ENCODE data around the gene LRIG1.
A peak's percentile ranks its signal among the peaks of the same experiment; 100 is the strongest.

Gene LRIG1

GRCh38 chr3:66439666-66440344 lies 61.0 kb downstream of the LRIG1 start:
- TF ChIP-seq SPI1 (IDR thresholded peaks at IDR 0.05; ENCODE audit: borderline replicate concordance, low read depth), result no peak
- Histone ChIP-seq H3K4me3 (replicated peaks; ENCODE audit: insufficient read depth, low read length) (no peak overlapping the region), H3K27ac (replicated peaks) (no peak overlapping the region), H3K27me3 (ENCODE audit: insufficient read depth, poor library complexity, severe bottlenecking) (no peaks in the 10 kb centered on the region)
- peak in 1 of 2 experiments; percentile 8 for DNase-seq (ENCODE audit: low read depth in 1 of 2, low spot score in 1 of 2)

GRCh38 chr3:66438046-66438445 lies 62.8 kb downstream of the LRIG1 start:
- Histone ChIP-seq H3K27ac (replicated peaks) (no peak overlapping the region), H3K4me3 (replicated peaks; ENCODE audit: insufficient read depth, low read length) (no peak overlapping the region), H3K27me3 (ENCODE audit: insufficient read depth, poor library complexity, severe bottlenecking) (no peaks in the 10 kb centered on the region)
- DNase-seq (ENCODE audit: low read depth in 1 of 2, low spot score in 1 of 2), result no peak
- TF ChIP-seq SPI1 (IDR thresholded peaks at IDR 0.05; ENCODE audit: borderline replicate concordance, low read depth) (no peak), POLR2AphosphoS5 (IDR thresholded peaks at IDR 0.05; ENCODE audit: low read depth) (no peak), GABPA (IDR thresholded peaks at IDR 0.05; ENCODE audit: low read depth) (no peak), CTCF (IDR thresholded peaks at IDR 0.05; ENCODE audit: insufficient read depth, low read length) (no peak)
- TF ChIP-seq, protein P1, sequence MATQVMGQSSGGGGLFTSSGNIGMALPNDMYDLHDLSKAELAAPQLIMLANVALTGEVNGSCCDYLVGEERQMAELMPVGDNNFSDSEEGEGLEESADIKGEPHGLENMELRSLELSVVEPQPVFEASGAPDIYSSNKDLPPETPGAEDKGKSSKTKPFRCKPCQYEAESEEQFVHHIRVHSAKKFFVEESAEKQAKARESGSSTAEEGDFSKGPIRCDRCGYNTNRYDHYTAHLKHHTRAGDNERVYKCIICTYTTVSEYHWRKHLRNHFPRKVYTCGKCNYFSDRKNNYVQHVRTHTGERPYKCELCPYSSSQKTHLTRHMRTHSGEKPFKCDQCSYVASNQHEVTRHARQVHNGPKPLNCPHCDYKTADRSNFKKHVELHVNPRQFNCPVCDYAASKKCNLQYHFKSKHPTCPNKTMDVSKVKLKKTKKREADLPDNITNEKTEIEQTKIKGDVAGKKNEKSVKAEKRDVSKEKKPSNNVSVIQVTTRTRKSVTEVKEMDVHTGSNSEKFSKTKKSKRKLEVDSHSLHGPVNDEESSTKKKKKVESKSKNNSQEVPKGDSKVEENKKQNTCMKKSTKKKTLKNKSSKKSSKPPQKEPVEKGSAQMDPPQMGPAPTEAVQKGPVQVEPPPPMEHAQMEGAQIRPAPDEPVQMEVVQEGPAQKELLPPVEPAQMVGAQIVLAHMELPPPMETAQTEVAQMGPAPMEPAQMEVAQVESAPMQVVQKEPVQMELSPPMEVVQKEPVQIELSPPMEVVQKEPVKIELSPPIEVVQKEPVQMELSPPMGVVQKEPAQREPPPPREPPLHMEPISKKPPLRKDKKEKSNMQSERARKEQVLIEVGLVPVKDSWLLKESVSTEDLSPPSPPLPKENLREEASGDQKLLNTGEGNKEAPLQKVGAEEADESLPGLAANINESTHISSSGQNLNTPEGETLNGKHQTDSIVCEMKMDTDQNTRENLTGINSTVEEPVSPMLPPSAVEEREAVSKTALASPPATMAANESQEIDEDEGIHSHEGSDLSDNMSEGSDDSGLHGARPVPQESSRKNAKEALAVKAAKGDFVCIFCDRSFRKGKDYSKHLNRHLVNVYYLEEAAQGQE (IDR thresholded peaks at IDR 0.05; ENCODE audit: insufficient replicate concordance, low read depth), result no peak

- no peak overlapping the region for H3K4me3 ChIP-seq (replicated peaks; ENCODE audit: insufficient read depth, low read length)
- H3K27ac ChIP-seq (replicated peaks), result no peak overlapping the region
- no peaks in the 10 kb centered on the region for H3K27me3 ChIP-seq (ENCODE audit: insufficient read depth, poor library complexity, severe bottlenecking)
- DNase-seq (ENCODE audit: low read depth in 1 of 2, low spot score in 1 of 2), result no peak
- TF ChIP-seq, protein P1 (IDR thresholded peaks at IDR 0.05; ENCODE audit: insufficient replicate concordance, low read depth), result no peak
- no peak for TF ChIP-seq SPI1 (IDR thresholded peaks at IDR 0.05; ENCODE audit: borderline replicate concordance, low read depth)
- TF ChIP-seq POLR2AphosphoS5 (IDR thresholded peaks at IDR 0.05; ENCODE audit: low read depth), result no peak
- TF ChIP-seq CTCF (IDR thresholded peaks at IDR 0.05; ENCODE audit: insufficient read depth, low read length), result no peak
- TF ChIP-seq GABPA (IDR thresholded peaks at IDR 0.05; ENCODE audit: low read depth), result no peak
Measured at GRCh38 chr3:66437341-66437929, 63.4 kb downstream of the LRIG1 start.

- no peak for DNase-seq (ENCODE audit: low read depth in 1 of 2, low spot score in 1 of 2)
- Histone ChIP-seq H3K27me3 (ENCODE audit: insufficient read depth, poor library complexity, severe bottlenecking) (no peaks in the 10 kb centered on the region), H3K4me3 (replicated peaks; ENCODE audit: insufficient read depth, low read length) (no peak overlapping the region), H3K27ac (replicated peaks) (no peak overlapping the region)
- TF ChIP-seq SPI1 (IDR thresholded peaks at IDR 0.05; ENCODE audit: borderline replicate concordance, low read depth) (no peak), GABPA (IDR thresholded peaks at IDR 0.05; ENCODE audit: low read depth) (no peak), POLR2AphosphoS5 (IDR thresholded peaks at IDR 0.05; ENCODE audit: low read depth) (no peak), CTCF (IDR thresholded peaks at IDR 0.05; ENCODE audit: insufficient read depth, low read length) (no peak)
- TF ChIP-seq, protein P1 (IDR thresholded peaks at IDR 0.05; ENCODE audit: insufficient replicate concordance, low read depth), result no peak
Measured at GRCh38 chr3:66435989-66436388, 64.8 kb downstream of the LRIG1 start.
